ENCODE results near the gene SYNJ2.

The SYNJ2 gene

GRCh38 chr6:158086504-158087223, 105.0 kb downstream of the SYNJ2 start:
- no peak for DNase-seq

GRCh38 chr6:158087224-158087867, 105.7 kb downstream of the SYNJ2 start:
- no peak for DNase-seq

- DNase-seq, result no peak
These were observed 111.1 kb downstream of the SYNJ2 start for GRCh38 chr6:158092806-158093205.

DNA sequence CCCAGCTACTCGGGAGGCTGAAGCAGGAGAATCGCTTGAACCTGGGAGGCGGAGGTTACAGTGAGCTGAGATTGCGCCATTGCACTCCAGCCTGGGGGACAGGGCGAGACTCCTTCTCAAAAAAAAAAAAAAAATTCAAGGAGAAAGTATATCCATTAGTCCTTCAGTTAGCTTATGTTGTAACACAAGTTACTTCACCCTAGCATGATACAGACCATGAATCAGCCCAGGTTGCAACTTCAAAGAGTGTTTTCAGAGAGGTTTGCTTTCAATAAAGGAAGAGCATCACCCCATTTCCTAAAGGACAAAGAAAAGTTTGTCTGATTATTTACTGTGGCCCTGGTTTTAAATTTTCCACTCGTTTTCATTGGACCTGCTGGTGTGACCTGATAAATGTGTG, 113.4 kb downstream of the SYNJ2 start:
- no peak for DNase-seq

- DNase-seq, result no peak
These were observed 114.0 kb downstream of the SYNJ2 start for GRCh38 chr6:158095671-158096070.

GRCh38 chr6:158103228-158103627, 121.6 kb downstream of the SYNJ2 start:
- DNase-seq, result no peak

GRCh38 chr6:158104696-158105095, 123.0 kb downstream of the SYNJ2 start:
- no peak for DNase-seq

- DNase-seq, result no peak
These were observed 128.1 kb downstream of the SYNJ2 start for GRCh38 chr6:158109748-158110147.

DNA sequence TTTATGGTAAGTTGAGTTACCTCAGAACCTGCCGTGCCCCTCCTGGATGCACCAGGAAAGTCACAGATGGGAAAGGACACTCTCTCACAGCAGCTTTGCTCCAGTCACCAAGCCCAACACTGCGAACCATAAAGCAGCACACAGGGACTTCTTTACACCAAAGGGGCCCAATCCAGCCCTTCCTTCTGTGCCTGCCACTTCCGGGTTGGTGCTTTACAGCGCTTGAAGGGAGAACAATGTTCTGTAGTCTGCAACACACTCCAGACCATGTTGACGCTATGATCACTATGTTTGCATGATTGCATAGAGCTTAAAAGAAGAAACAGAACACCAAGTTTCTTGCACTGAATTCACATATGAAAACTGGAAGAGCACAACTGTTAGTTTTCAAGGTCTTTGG, 129.3 kb downstream of the SYNJ2 start:
- no peak for DNase-seq

GRCh38 chr6:158111987-158112386, 130.3 kb downstream of the SYNJ2 start:
- DNase-seq, result no peak

- no peak for DNase-seq
These were observed 132.1 kb downstream of the SYNJ2 start for GRCh38 chr6:158113802-158114201.

- no peak for DNase-seq
These were observed 133.4 kb downstream of the SYNJ2 start for GRCh38 chr6:158115102-158115501.

DNA sequence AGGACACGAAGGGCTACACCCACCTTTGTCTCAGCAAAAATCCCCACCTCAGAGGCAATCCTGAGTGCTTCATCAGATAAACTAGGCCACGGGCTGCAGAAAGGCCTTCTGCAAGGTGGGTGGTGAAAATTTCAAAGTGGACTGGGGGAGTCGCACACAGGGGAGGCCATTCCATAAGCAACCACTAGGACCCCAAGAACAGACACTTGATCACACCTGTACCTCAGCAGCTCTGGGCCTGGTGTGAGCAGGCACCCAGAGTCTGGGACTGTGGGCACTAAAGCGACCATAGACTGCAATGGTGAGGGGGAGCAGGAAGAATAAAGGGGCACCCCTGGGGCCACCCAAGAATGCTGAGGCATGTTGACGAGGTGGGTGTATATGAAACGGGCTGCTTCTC, 133.8 kb downstream of the SYNJ2 start:
- DNase-seq, result no peak

GRCh38 chr6:158118886-158119285, 137.2 kb downstream of the SYNJ2 start:
- no peak for DNase-seq

DNA sequence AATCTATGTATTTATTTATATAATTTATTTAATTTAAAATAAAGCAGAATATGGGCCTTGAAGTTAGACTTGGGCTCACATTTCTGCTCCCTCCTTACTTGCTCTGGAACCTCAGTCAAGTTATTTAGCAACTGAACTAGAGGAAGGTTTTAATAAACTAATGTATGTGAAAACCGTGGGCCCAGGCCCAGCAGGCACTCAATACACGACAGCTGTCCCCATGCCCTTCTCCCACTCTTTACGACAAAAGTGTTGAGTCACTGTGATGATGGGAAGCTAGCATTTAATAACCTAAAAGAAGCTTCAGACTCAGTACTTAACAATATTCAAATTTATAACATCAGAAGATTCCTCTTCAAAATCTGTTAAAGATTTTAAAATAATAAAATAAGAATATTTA, 139.7 kb downstream of the SYNJ2 start:
- DNase-seq, result no peak

GRCh38 chr6:158122048-158122447, 140.4 kb downstream of the SYNJ2 start:
- DNase-seq, result no peak

DNA sequence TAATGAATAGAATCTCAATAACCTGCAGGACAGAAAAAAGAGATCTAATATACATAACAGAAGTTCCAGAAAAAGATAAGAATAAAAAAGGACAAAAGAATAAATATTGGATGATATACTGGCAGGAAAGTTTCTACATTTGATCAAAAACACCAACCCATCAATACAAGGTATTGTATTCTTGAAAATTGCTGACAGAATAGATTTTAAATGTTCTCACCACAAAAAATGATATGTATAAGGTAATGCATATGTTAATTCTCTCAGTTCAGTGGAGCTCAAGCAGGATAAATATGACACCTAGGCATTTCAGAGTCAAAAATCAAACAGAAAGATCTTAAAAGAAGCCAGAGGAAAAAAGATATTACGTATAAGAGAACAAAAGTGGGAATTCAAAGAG, 142.6 kb downstream of the SYNJ2 start:
- DNase-seq, result no peak

DNA sequence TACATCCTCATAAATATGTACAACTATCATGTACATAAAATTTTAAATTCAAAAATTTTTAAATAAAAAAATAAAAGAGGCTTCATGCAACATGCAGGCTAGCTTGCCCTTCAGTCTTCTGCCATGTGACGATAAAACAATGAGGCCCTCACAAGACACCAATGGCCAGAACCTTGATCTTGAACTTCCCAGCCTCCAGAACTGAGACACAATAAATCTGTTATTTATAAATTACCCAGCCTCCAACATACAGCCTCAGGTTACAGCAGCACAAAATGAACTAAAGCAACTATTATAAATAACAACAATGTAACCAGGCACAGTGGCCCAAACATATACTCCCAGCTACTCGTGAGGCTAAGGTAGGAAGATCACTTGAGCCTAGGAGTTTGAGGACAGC, 143.6 kb downstream of the SYNJ2 start:
- DNase-seq, result no peak

- peak in 1 of 2 experiments; percentile 47 for DNase-seq
These were observed 150.3 kb downstream of the SYNJ2 start for GRCh38 chr6:158131926-158132325.

DNA sequence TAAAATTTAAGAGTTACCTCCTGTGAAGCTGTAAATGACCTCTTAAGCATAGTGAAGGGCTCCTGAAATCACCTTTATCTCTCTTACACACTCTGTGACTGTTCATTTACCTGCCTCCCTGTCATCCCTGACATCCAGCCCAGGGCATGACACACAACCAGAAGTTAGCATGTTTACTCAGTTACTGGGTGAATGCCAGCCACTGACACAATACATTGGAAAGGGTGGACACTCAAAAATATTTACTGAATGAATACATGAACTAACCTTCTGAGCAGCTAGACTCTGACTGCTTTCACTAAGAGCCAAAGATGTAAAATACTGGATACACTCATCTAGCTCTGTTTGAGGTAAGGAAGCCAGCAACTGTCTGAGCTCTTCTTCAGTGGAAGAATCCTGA, 161.1 kb downstream of the SYNJ2 start:
- DNase-seq, result no peak

GRCh38 chr6:158143700-158144099, 162.0 kb downstream of the SYNJ2 start:
- no peak for DNase-seq

All from SW 1271 (cell line).